ENCODE data around the gene LSR.

- TF ChIP-seq REST (IDR thresholded peaks at IDR 0.05; ENCODE audit: insufficient replicate concordance, low read depth) (no peak), CTCF (IDR thresholded peaks at IDR 0.05; ENCODE audit: insufficient read depth, low read length) (no peak), POLR2AphosphoS5 (IDR thresholded peaks at IDR 0.05; ENCODE audit: low read depth) (no peak)
These were observed 63.3 kb downstream of the LSR start for GRCh38 chr19:35311901-35312665.

Measured in HL-60 (cell line).